ENCODE measurements around the gene VPS13C.
"Not testable (repeated sequence)": the region's sequence is repeated elsewhere in the genome, so short reads cannot be mapped to it uniquely, and the experiment has no call there.

Gene VPS13C

GRCh38 chr15:62057341-62057980 lies 2.8 kb downstream of the VPS13C start:
- Histone ChIP-seq H3K27ac (ENCODE audit: low read length) (no peak overlapping the region), H3K27me3 (ENCODE audit: low read depth, low read length) (no peaks in the 10 kb centered on the region), H3K4me1 (ENCODE audit: control insufficient read depth in 1 of 2, insufficient read depth in 2 of 2, low read length in 2 of 2) (peaks cover 0 to 18% of the 10 kb centered on the region in 2 donors), H3K9me3 (ENCODE audit: control insufficient read depth in 1 of 2, low read length in 2 of 2) (no peaks in the 10 kb centered on the region), H3K4me3 (ENCODE audit: low read depth in 1 of 2, low read length in 2 of 2) (no peak overlapping the region), H3K36me3 (ENCODE audit: control insufficient read depth in 1 of 2, insufficient read depth in 2 of 2, low read length in 2 of 2) (no peaks in the 10 kb centered on the region)

GRCh38 chr15:62054979-62055378 lies 5.3 kb downstream of the VPS13C start:
- Histone ChIP-seq H3K4me3 (ENCODE audit: low read depth in 1 of 2, low read length in 2 of 2) (no peak overlapping the region), H3K4me1 (ENCODE audit: control insufficient read depth in 1 of 2, insufficient read depth in 2 of 2, low read length in 2 of 2) (peaks cover 0 to 18% of the 10 kb centered on the region in 2 donors), H3K27me3 (ENCODE audit: low read depth, low read length) (no peaks in the 10 kb centered on the region), H3K36me3 (ENCODE audit: control insufficient read depth in 1 of 2, insufficient read depth in 2 of 2, low read length in 2 of 2) (no peaks in the 10 kb centered on the region), H3K27ac (ENCODE audit: low read length) (no peak overlapping the region), H3K9me3 (ENCODE audit: control insufficient read depth in 1 of 2, low read length in 2 of 2) (no peaks in the 10 kb centered on the region)

- Histone ChIP-seq H3K27me3 (ENCODE audit: low read depth, low read length) (no peaks in the 10 kb centered on the region), H3K27ac (ENCODE audit: low read length) (no peak overlapping the region), H3K4me3 (ENCODE audit: low read depth in 1 of 2, low read length in 2 of 2) (no peak overlapping the region), H3K9me3 (ENCODE audit: control insufficient read depth in 1 of 2, low read length in 2 of 2) (no peaks in the 10 kb centered on the region), H3K4me1 (ENCODE audit: control insufficient read depth in 1 of 2, insufficient read depth in 2 of 2, low read length in 2 of 2) (peaks cover 0 to 11% of the 10 kb centered on the region in 2 donors), H3K36me3 (ENCODE audit: control insufficient read depth in 1 of 2, insufficient read depth in 2 of 2, low read length in 2 of 2) (no peaks in the 10 kb centered on the region)
Measured at GRCh38 chr15:62053439-62054085, 6.7 kb downstream of the VPS13C start.

- Histone ChIP-seq H3K36me3 (ENCODE audit: control insufficient read depth in 1 of 2, insufficient read depth in 2 of 2, low read length in 2 of 2) (no peaks in the 10 kb centered on the region), H3K4me3 (ENCODE audit: low read depth in 1 of 2, low read length in 2 of 2) (no peak overlapping the region), H3K4me1 (ENCODE audit: control insufficient read depth in 1 of 2, insufficient read depth in 2 of 2, low read length in 2 of 2) (peaks cover 0 to 11% of the 10 kb centered on the region in 2 donors), H3K27me3 (ENCODE audit: low read depth, low read length) (no peaks in the 10 kb centered on the region), H3K27ac (ENCODE audit: low read length) (no peak overlapping the region), H3K9me3 (ENCODE audit: control insufficient read depth in 1 of 2, low read length in 2 of 2) (no peaks in the 10 kb centered on the region)
Measured at GRCh38 chr15:62052713-62053112, 7.5 kb downstream of the VPS13C start.

GRCh38 chr15:62051166-62051565 lies 9.1 kb downstream of the VPS13C start:
- no peaks in the 10 kb centered on the region for H3K27me3 ChIP-seq (ENCODE audit: low read depth, low read length)
- no peak overlapping the region for H3K4me3 ChIP-seq (ENCODE audit: low read depth in 1 of 2, low read length in 2 of 2)
- peaks cover 0 to 11% of the 10 kb centered on the region in 2 donors for H3K4me1 ChIP-seq (ENCODE audit: control insufficient read depth in 1 of 2, insufficient read depth in 2 of 2, low read length in 2 of 2)
- H3K36me3 ChIP-seq (ENCODE audit: control insufficient read depth in 1 of 2, insufficient read depth in 2 of 2, low read length in 2 of 2) = no peaks in the 10 kb centered on the region
- no peaks in the 10 kb centered on the region for H3K9me3 ChIP-seq (ENCODE audit: control insufficient read depth in 1 of 2, low read length in 2 of 2)
- H3K27ac ChIP-seq (ENCODE audit: low read length) = no peak overlapping the region

GRCh38 chr15:62050115-62050514 lies 10.1 kb downstream of the VPS13C start:
- H3K27ac ChIP-seq (ENCODE audit: low read length) = no peak overlapping the region
- no peaks in the 10 kb centered on the region for H3K27me3 ChIP-seq (ENCODE audit: low read depth, low read length)
- H3K4me1 ChIP-seq (ENCODE audit: control insufficient read depth in 1 of 2, insufficient read depth in 2 of 2, low read length in 2 of 2) = peaks cover 0 to 11% of the 10 kb centered on the region in 2 donors
- H3K9me3 ChIP-seq (ENCODE audit: control insufficient read depth in 1 of 2, low read length in 2 of 2) = no peaks in the 10 kb centered on the region
- no peaks in the 10 kb centered on the region for H3K36me3 ChIP-seq (ENCODE audit: control insufficient read depth in 1 of 2, insufficient read depth in 2 of 2, low read length in 2 of 2)
- no peak overlapping the region for H3K4me3 ChIP-seq (ENCODE audit: low read depth in 1 of 2, low read length in 2 of 2)

GRCh38 chr15:62048254-62048653 lies 12.0 kb downstream of the VPS13C start:
- H3K27ac ChIP-seq (ENCODE audit: low read length); H3K9me3 ChIP-seq (ENCODE audit: control insufficient read depth in 1 of 2, low read length in 2 of 2); H3K4me3 ChIP-seq (ENCODE audit: low read depth in 1 of 2, low read length in 2 of 2); H3K36me3 ChIP-seq (ENCODE audit: control insufficient read depth in 1 of 2, insufficient read depth in 2 of 2, low read length in 2 of 2); H3K4me1 ChIP-seq (ENCODE audit: control insufficient read depth in 1 of 2, insufficient read depth in 2 of 2, low read length in 2 of 2); H3K27me3 ChIP-seq (ENCODE audit: low read depth, low read length): not testable (repeated sequence)

GRCh38 chr15:62047282-62047827 lies 12.9 kb downstream of the VPS13C start:
- Histone ChIP-seq H3K9me3 (ENCODE audit: control insufficient read depth in 1 of 2, low read length in 2 of 2) (no peaks in the 10 kb centered on the region), H3K27me3 (ENCODE audit: low read depth, low read length) (no peaks in the 10 kb centered on the region), H3K4me1 (ENCODE audit: control insufficient read depth in 1 of 2, insufficient read depth in 2 of 2, low read length in 2 of 2) (no peaks in the 10 kb centered on the region), H3K27ac (ENCODE audit: low read length) (no peak overlapping the region), H3K36me3 (ENCODE audit: control insufficient read depth in 1 of 2, insufficient read depth in 2 of 2, low read length in 2 of 2) (no peaks in the 10 kb centered on the region), H3K4me3 (ENCODE audit: low read depth in 1 of 2, low read length in 2 of 2) (no peak overlapping the region)

- Histone ChIP-seq H3K9me3 (ENCODE audit: control insufficient read depth in 1 of 2, low read length in 2 of 2) (no peaks in the 10 kb centered on the region), H3K4me1 (ENCODE audit: control insufficient read depth in 1 of 2, insufficient read depth in 2 of 2, low read length in 2 of 2) (no peaks in the 10 kb centered on the region), H3K36me3 (ENCODE audit: control insufficient read depth in 1 of 2, insufficient read depth in 2 of 2, low read length in 2 of 2) (peaks cover 0 to 3% of the 10 kb centered on the region in 2 donors), H3K27me3 (ENCODE audit: low read depth, low read length) (no peaks in the 10 kb centered on the region), H3K4me3 (ENCODE audit: low read depth in 1 of 2, low read length in 2 of 2) (no peak overlapping the region), H3K27ac (ENCODE audit: low read length) (peak overlapping the region; percentile 23)
Measured at GRCh38 chr15:62046078-62046743, 14.0 kb downstream of the VPS13C start.

GRCh38 chr15:62035256-62035924 lies 24.9 kb downstream of the VPS13C start:
- Histone ChIP-seq H3K27me3 (ENCODE audit: low read depth, low read length) (no peaks in the 10 kb centered on the region), H3K27ac (ENCODE audit: low read length) (no peak overlapping the region), H3K4me1 (ENCODE audit: control insufficient read depth in 1 of 2, insufficient read depth in 2 of 2, low read length in 2 of 2) (no peaks in the 10 kb centered on the region), H3K4me3 (ENCODE audit: low read depth in 1 of 2, low read length in 2 of 2) (no peak overlapping the region), H3K36me3 (ENCODE audit: control insufficient read depth in 1 of 2, insufficient read depth in 2 of 2, low read length in 2 of 2) (peaks cover 0 to 12% of the 10 kb centered on the region in 2 donors), H3K9me3 (ENCODE audit: control insufficient read depth in 1 of 2, low read length in 2 of 2) (no peaks in the 10 kb centered on the region)

- H3K27me3 ChIP-seq (ENCODE audit: low read depth, low read length) = no peaks in the 10 kb centered on the region
- no peaks in the 10 kb centered on the region for H3K9me3 ChIP-seq (ENCODE audit: control insufficient read depth in 1 of 2, low read length in 2 of 2)
- H3K27ac ChIP-seq (ENCODE audit: low read length) = no peak overlapping the region
- H3K4me1 ChIP-seq (ENCODE audit: control insufficient read depth in 1 of 2, insufficient read depth in 2 of 2, low read length in 2 of 2) = no peaks in the 10 kb centered on the region
- peaks cover 1 to 10% of the 10 kb centered on the region in 2 donors for H3K36me3 ChIP-seq (ENCODE audit: control insufficient read depth in 1 of 2, insufficient read depth in 2 of 2, low read length in 2 of 2)
- H3K4me3 ChIP-seq (ENCODE audit: low read depth in 1 of 2, low read length in 2 of 2) = no peak overlapping the region
Measured at GRCh38 chr15:62027916-62028315, 32.3 kb downstream of the VPS13C start.

Measured in muscle layer of duodenum (tissue), 2 donors.